WTC11 (cell line): ENCODE data around the gene GATAD2A. TPM values are rescaled to one million over a fixed set of nuclear protein-coding genes. Genes with fewer than 3 reads are reported as not detected.

Experiments used
- ATAC-seq: fragments of 200-7000 bp; cut with Tn5 transposase; 2 replicates; pipeline ENCODE4 v1.10.0; 2021; ENCODE audit warnings: mild to moderate bottlenecking, moderate library complexity
- CTCF ChIA-PET: fragments of 300-600 bp; sonication (Branson Sonifier 250); formaldehyde crosslinking; loops from one replicate; lab custom pipeline; 2021; ENCODE audit warnings: antibody characterized with exemption; lab: Charles Lee
- POLR2A ChIA-PET: fragments of 350-600 bp; sonication (Branson Sonifier 250); formaldehyde crosslinking; loops from one replicate; lab custom pipeline; 2021; ENCODE audit warnings: antibody characterized with exemption; lab: Charles Lee
- DNase-seq: peaks from one replicate; pipeline ENCODE4 v3.0.0; 2021; ENCODE audit warnings: low spot score
- H3K27ac Mint-ChIP-seq: 2 replicates; pipeline ENCODE4 v1.8.0; 2021; ENCODE audit warnings: mixed read lengths
- H3K27me3 Mint-ChIP-seq: 2 replicates; pipeline ENCODE4 v1.8.0; 2021; ENCODE audit warnings: low read depth, mild to moderate bottlenecking, moderate library complexity, mixed read lengths
- H3K36me3 Mint-ChIP-seq: 2 replicates; pipeline ENCODE4 v1.8.0; 2021; ENCODE audit warnings: mixed read lengths
- H3K4me1 Mint-ChIP-seq: 2 replicates; pipeline ENCODE4 v1.8.0; 2022; ENCODE audit warnings: mixed read lengths
- H3K4me3 Mint-ChIP-seq: 2 replicates; pipeline ENCODE4 v1.8.0; 2021; ENCODE audit warnings: mild to moderate bottlenecking, moderate library complexity, mixed read lengths
- H3K9me3 Mint-ChIP-seq: 2 replicates; pipeline ENCODE4 v1.8.0; 2021; ENCODE audit warnings: mixed read lengths
- CBFB ChIP-seq: sonication (generic); formaldehyde crosslinking; IDR thresholded peaks from 2 replicates; pipeline ENCODE4 v1.8.1; 2022; ENCODE audit warnings: mild to moderate bottlenecking, low read depth, missing genetic modification reagents
- ETV6 ChIP-seq: sonication (generic); formaldehyde crosslinking; IDR thresholded peaks from 2 replicates; pipeline ENCODE4 v1.8.1; 2022; ENCODE audit warnings: mild to moderate bottlenecking, missing genetic modification reagents
- HMGA2 ChIP-seq: fragments of 250-450 bp; sonication (Bioruptor Pico); IDR thresholded peaks from 2 replicates; pipeline ENCODE4 v1.4.0; 2021; ENCODE audit warnings: mild to moderate bottlenecking, moderate library complexity
- HMGXB4 ChIP-seq: sonication (generic); formaldehyde crosslinking; IDR thresholded peaks from 2 replicates; pipeline ENCODE4 v1.8.1; 2023; ENCODE audit warnings: mild to moderate bottlenecking, moderate library complexity, missing genetic modification reagents
- IRF2 ChIP-seq: sonication (generic); formaldehyde crosslinking; IDR thresholded peaks from 2 replicates; pipeline ENCODE4 v1.8.0; 2022; ENCODE audit warnings: low read depth, missing genetic modification reagents, borderline replicate concordance
- NR1H2 ChIP-seq: sonication (generic); formaldehyde crosslinking; IDR thresholded peaks from 2 replicates; pipeline ENCODE4 v1.9.0; 2021; ENCODE audit warnings: mild to moderate bottlenecking, moderate library complexity, missing genetic modification reagents
- PRDM15 ChIP-seq: sonication (generic); formaldehyde crosslinking; IDR thresholded peaks from 2 replicates; pipeline ENCODE4 v1.8.0; 2022; ENCODE audit warnings: missing genetic modification reagents
- RELA ChIP-seq: sonication (generic); formaldehyde crosslinking; IDR thresholded peaks from 2 replicates; pipeline ENCODE4 v1.8.1; 2022; ENCODE audit warnings: missing genetic modification reagents, mild to moderate bottlenecking, borderline replicate concordance
- SMAD4 ChIP-seq: sonication (generic); formaldehyde crosslinking; IDR thresholded peaks from 2 replicates; pipeline ENCODE4 v1.8.0; 2022; ENCODE audit warnings: mild to moderate bottlenecking, missing genetic modification reagents
- USF1 ChIP-seq: sonication (generic); formaldehyde crosslinking; IDR thresholded peaks from 2 replicates; pipeline ENCODE4 v1.8.0; 2022; ENCODE audit warnings: mild to moderate bottlenecking, missing genetic modification reagents
- ZNF232 ChIP-seq: sonication (generic); formaldehyde crosslinking; IDR thresholded peaks from 2 replicates; pipeline ENCODE4 v1.8.0; 2022; ENCODE audit warnings: mild to moderate bottlenecking, missing genetic modification reagents
- ZNF263 ChIP-seq: sonication (generic); formaldehyde crosslinking; IDR thresholded peaks from 2 replicates; pipeline ENCODE4 v1.8.1; 2022; ENCODE audit warnings: low read depth, mild to moderate bottlenecking, moderate library complexity, missing genetic modification reagents
- ZNF532 ChIP-seq: fragments of 250-450 bp; sonication (Bioruptor Pico); IDR thresholded peaks from 2 replicates; pipeline ENCODE4 v1.9.0; 2021; ENCODE audit warnings: mild to moderate bottlenecking, borderline replicate concordance
- total RNA-seq: library from RNA; stranded (reverse); gene quantifications from 3 replicates; pipeline ENCODE4 v1.2.3, GENCODE V29; 2021
- TF ChIP-seq, protein P1 (sequence below): sonication (generic); formaldehyde crosslinking; IDR thresholded peaks from 2 replicates; pipeline ENCODE4 v1.8.1; 2023; ENCODE audit warnings: mild to moderate bottlenecking, missing genetic modification reagents, borderline replicate concordance
- TF ChIP-seq, protein P2 (sequence below): fragments of 250-450 bp; sonication (Bioruptor Pico); conservative IDR thresholded peaks from 2 replicates; pipeline ENCODE4 v1.9.0; 2021; ENCODE audit warnings: mild to moderate bottlenecking

Gene GATAD2A
- total RNA-seq, 1 experiment from 2014 or later = 209 TPM

GRCh38 chr19:19532806-19533701 is 127.6 kb downstream of the GATAD2A start:
- no peak overlapping the region for H3K27ac Mint-ChIP-seq
- no peak for DNase-seq
- CTCF ChIA-PET = interaction anchor here (0.6 to 14.4 kb wide), 42 partner anchors 8 to 406 kb away, joined by 3 to 408 read pairs (median 5); partner anchors contain the start of genes ATP13A1, GATAD2A, GMIP and LPAR2
- no peak overlapping the region for H3K4me3 Mint-ChIP-seq
- peaks cover 21% of the 10 kb centered on the region for H3K4me1 Mint-ChIP-seq
- peaks cover 14% of the 10 kb centered on the region for H3K27me3 Mint-ChIP-seq
- POLR2A ChIA-PET = interaction anchor here (0.7 to 1.5 kb wide), 4 partner anchors 8 to 112 kb away, joined by 3 to 10 read pairs (median 4); partner anchors contain the start of gene NDUFA13
- H3K9me3 Mint-ChIP-seq = no peaks in the 10 kb centered on the region
- peaks cover 3% of the 10 kb centered on the region; the same call in 1 of the 2 replicates for H3K36me3 Mint-ChIP-seq
- ATAC-seq = no peak
- no peak for TF ChIP-seq ETV6 (CRISPR knock-in tag)
- TF ChIP-seq HMGXB4 (CRISPR knock-in tag) = 0 out of 2 replicates have a peak, but pooled peaks have one; percentile 38
- TF ChIP-seq USF1 (CRISPR knock-in tag) = 0 out of 2 replicates have a peak, but pooled peaks have one; percentile 8
- TF ChIP-seq RELA (CRISPR knock-in tag) = no peak
- peak; percentile 73 for TF ChIP-seq ZNF263

DNA sequence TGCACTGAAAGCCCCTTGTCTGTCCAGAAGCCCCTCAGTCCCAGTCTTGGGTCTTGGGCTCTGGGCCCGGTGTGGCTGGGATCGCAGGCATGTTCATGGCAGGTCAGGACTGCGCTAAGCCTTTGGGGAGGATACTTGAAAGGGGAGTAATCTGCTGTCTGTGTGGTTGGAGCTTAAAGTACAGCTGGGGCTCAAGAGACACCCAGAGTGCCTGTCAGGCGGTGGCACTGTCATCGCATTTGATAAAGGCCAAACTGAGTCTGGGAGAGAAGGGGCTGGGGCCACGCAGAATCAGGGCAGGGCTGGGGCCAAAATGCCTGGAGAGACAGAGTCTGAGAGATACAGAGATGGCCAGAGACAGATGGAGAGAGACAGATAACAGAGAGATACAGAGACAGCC is 128.4 kb downstream of the GATAD2A start:
- H3K4me1 Mint-ChIP-seq = peaks cover 25% of the 10 kb centered on the region
- H3K27me3 Mint-ChIP-seq = peaks cover 19% of the 10 kb centered on the region
- peaks cover 3% of the 10 kb centered on the region; the same call in 1 of the 2 replicates for H3K36me3 Mint-ChIP-seq
- H3K27ac Mint-ChIP-seq = no peak overlapping the region
- ATAC-seq (no peak), DNase-seq (no peak)
- POLR2A ChIA-PET = no interaction called here
- CTCF ChIA-PET = interaction anchor here (14.4 kb wide), 1 partner anchor 19 kb away, joined by 408 read pairs; no protein-coding TSS in a partner anchor
- H3K4me3 Mint-ChIP-seq = no peak overlapping the region
- no peaks in the 10 kb centered on the region for H3K9me3 Mint-ChIP-seq
- no peak for TF ChIP-seq RELA (CRISPR knock-in tag)
- TF ChIP-seq ZNF232 = no peak
- TF ChIP-seq, protein P1, sequence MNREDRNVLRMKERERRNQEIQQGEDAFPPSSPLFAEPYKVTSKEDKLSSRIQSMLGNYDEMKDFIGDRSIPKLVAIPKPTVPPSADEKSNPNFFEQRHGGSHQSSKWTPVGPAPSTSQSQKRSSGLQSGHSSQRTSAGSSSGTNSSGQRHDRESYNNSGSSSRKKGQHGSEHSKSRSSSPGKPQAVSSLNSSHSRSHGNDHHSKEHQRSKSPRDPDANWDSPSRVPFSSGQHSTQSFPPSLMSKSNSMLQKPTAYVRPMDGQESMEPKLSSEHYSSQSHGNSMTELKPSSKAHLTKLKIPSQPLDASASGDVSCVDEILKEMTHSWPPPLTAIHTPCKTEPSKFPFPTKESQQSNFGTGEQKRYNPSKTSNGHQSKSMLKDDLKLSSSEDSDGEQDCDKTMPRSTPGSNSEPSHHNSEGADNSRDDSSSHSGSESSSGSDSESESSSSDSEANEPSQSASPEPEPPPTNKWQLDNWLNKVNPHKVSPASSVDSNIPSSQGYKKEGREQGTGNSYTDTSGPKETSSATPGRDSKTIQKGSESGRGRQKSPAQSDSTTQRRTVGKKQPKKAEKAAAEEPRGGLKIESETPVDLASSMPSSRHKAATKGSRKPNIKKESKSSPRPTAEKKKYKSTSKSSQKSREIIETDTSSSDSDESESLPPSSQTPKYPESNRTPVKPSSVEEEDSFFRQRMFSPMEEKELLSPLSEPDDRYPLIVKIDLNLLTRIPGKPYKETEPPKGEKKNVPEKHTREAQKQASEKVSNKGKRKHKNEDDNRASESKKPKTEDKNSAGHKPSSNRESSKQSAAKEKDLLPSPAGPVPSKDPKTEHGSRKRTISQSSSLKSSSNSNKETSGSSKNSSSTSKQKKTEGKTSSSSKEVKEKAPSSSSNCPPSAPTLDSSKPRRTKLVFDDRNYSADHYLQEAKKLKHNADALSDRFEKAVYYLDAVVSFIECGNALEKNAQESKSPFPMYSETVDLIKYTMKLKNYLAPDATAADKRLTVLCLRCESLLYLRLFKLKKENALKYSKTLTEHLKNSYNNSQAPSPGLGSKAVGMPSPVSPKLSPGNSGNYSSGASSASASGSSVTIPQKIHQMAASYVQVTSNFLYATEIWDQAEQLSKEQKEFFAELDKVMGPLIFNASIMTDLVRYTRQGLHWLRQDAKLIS (CRISPR knock-in tag) = no peak
- no peak for TF ChIP-seq SMAD4
- TF ChIP-seq NR1H2 = no peak
- TF ChIP-seq ZNF532 (CRISPR knock-in tag) = no peak
- TF ChIP-seq CBFB (CRISPR knock-in tag) = no peak
- TF ChIP-seq HMGA2 (CRISPR knock-in tag) = no peak
- TF ChIP-seq PRDM15 (CRISPR knock-in tag) = no peak
- TF ChIP-seq, protein P2, sequence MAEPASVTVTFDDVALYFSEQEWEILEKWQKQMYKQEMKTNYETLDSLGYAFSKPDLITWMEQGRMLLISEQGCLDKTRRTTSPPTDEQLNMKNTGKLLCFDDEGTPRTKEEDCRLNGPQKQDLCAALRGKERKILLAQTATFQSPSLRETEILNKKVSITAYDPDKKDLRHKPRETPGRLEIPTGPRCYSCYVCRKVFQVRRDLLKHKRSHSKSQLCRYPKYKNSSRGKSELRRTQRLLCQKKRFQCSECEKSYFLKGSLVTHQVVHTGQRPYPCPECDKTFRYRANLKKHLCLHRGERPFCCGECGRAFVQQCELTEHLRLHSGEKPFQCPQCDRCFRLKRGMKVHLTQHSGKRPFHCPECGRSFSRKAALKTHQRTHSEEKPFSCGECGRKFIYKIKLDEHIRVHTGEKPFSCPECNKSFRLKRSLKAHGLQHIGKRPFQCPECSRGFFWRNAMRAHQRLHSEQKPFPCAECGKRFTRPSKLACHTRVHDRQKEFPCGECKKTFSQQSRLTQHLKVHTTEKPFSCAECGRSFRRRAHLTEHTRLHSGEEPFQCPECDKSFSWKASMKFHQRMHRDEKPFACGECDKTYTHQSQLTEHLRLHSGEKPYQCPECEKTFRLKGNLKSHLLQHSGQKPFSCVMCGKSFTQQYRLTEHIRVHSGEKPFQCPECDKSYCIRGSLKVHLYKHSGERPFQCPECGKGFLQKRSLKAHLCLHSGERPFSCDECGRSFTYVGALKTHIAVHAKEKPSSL = no peak
- no peak for TF ChIP-seq IRF2 (CRISPR knock-in tag)
